ENCODE measurements around the gene ZSWIM4.
A peak's percentile ranks its signal among the peaks of the same experiment; 100 is the strongest.

Gene ZSWIM4

DNA sequence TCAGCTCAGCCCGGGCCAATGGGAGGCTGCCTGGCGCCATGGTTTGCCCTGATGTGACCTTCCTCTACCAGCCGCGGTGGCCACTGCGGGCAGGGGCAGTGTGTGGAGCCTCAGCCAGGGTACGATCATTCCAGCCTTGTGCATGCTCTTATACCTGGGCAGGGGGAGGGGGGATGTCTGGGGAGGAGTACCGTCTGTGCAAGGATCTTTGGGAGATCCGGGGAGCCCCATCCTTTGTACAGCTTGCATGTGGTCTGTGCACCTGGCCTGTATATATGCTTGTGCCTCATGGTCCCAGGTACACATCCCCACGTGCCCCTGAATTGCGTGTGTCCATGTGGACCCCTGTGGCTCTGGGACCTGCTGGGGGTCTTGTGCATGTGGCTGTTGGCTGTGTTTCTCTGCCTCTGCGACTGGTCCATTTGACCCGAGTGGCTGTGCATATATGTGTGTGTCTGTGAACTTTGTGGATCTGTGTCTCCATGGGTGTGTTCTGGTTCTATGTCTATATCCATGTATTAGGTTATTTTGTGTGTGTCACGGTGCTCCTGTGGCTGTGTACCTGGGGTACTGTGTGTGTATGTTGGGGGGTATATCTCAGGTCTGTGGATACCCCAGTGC lies 68.9 kb downstream of the ZSWIM4 start:
- POLR2A ChIA-PET, result interaction anchor here (1.2 to 9.0 kb wide), 2 partner anchors 26 to 90 kb away, joined by 3 to 149 read pairs; no protein-coding TSS in a partner anchor
- DNase-seq (ENCODE audit: low read depth, low spot score), result no peak

DNA sequence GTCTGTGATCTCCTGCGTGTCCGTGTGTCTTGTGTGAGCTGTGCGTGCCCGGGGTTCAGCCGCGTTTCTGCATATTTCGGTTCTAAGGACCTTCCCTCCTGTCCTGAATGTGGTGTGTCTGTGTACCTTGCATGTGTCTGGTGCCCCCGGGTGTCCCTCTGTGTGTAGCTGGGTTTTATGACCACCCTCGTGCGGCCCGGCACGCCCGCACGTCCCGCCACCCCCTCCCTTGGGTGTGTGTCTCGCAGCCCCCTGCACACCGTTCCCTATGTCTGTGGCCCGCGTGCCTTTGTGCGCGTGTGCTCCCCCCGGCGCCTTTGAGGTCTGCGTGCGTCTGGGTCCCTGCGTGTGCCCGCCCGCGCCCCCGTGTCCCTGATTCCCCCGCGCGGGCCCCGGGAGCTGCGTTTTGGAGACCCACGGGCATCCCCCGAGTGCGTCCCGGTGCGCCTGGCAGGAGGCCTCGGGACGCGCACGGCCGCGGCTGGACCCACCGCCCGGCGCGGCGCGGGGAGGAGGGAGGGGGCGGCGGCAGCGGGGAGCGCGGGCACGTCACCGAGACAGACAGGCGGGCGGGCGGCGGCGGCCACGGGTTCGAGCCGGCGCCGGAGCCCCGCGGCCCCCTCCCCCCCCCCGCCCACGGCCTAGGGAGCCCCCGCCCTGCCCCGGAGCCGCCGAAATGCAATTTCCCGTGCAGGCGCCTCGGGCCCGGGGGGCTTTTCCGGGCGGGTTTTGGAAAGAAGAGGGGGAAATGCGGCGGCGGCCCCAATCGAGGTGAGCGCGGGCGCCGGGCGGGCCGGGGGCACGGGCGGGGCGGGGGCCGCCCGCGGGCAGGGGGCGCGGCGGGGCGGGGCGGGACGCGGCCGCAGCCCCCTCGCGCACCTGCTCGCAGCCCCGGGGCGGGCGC lies 69.7 kb downstream of the ZSWIM4 start:
- H3K4me3 ChIP-seq (ENCODE audit: low read depth, low read length), result peak overlapping the region; percentile 61
- TF ChIP-seq, protein P1, sequence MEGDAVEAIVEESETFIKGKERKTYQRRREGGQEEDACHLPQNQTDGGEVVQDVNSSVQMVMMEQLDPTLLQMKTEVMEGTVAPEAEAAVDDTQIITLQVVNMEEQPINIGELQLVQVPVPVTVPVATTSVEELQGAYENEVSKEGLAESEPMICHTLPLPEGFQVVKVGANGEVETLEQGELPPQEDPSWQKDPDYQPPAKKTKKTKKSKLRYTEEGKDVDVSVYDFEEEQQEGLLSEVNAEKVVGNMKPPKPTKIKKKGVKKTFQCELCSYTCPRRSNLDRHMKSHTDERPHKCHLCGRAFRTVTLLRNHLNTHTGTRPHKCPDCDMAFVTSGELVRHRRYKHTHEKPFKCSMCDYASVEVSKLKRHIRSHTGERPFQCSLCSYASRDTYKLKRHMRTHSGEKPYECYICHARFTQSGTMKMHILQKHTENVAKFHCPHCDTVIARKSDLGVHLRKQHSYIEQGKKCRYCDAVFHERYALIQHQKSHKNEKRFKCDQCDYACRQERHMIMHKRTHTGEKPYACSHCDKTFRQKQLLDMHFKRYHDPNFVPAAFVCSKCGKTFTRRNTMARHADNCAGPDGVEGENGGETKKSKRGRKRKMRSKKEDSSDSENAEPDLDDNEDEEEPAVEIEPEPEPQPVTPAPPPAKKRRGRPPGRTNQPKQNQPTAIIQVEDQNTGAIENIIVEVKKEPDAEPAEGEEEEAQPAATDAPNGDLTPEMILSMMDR (IDR thresholded peaks at IDR 0.05; ENCODE audit: insufficient read depth, low read length, missing control alignments), result no peak
- CTCF ChIA-PET, result interaction anchor here (1.0 to 4.6 kb wide), 6 partner anchors 9 to 211 kb away, joined by 3 to 61 read pairs (median 16); partner anchors contain the start of gene MRI1

More for the DNA sequence above, 68.9 kb downstream of the ZSWIM4 start:
- CTCF ChIA-PET, result interaction anchor here (1.0 to 6.1 kb wide), 12 partner anchors 9 to 211 kb away, joined by 3 to 138 read pairs (median 6); partner anchors contain the start of genes MRI1 and ZSWIM4
- TF ChIP-seq, protein P1 (IDR thresholded peaks at IDR 0.05; ENCODE audit: insufficient read depth, low read length, missing control alignments), result no peak
- H3K4me3 ChIP-seq (ENCODE audit: low read depth, low read length), result no peak overlapping the region

DNA sequence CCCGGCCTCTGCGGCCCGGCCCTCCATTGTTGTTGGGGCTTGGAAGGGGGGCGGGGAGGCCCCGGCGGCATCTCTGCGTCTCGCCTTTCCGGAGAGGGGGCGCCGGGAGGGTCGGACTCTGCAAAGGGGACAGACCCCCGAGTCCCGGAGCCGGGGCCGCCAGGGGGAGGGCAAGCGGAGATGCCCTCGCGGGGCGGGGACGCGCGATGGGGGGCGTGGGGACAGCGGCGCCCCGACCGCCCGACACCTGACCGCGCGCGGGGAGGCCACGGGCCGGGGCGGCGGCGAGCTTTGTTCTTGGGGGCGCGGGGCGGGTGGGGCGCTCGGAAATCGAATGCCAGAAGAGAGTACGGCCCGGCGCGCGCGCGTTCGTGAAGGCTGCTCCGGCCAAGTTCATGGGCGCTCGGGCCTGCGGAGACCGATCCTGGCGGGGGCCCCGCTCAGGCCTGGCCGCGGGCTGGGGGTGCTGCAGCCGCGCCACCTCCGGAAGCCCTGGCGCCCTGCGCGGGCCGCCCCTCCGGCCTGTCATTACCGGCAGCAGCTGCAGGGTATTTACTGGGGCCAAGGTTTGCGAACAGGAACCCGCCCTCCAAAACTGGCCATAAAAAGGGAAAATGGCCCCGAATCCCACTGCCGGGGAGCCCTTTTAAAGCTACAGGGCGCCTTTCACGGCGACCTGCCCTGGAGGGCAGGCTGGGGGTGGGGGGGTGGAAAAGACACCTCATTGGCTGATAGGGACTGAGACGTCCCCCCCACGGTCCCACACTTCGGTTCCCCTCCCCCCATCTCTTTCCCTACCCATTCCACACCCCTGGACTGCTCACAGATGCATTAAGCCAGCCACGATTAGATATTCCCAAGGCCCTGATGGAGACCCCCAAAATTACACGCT lies 70.6 kb downstream of the ZSWIM4 start:
- POLR2A ChIA-PET, result interaction anchor here (0.8 to 9.0 kb wide), 2 partner anchors 28 to 71 kb away, joined by 3 to 149 read pairs; partner anchors contain the start of gene ZSWIM4
- DNase-seq (ENCODE audit: low read depth, low spot score), result no peak

More for the DNA sequence above, 69.7 kb downstream of the ZSWIM4 start:
- POLR2A ChIA-PET, result interaction anchor here (1.2 to 9.0 kb wide), 2 partner anchors 27 to 91 kb away, joined by 3 to 149 read pairs; no protein-coding TSS in a partner anchor
- DNase-seq (ENCODE audit: low read depth, low spot score), result no peak

DNA sequence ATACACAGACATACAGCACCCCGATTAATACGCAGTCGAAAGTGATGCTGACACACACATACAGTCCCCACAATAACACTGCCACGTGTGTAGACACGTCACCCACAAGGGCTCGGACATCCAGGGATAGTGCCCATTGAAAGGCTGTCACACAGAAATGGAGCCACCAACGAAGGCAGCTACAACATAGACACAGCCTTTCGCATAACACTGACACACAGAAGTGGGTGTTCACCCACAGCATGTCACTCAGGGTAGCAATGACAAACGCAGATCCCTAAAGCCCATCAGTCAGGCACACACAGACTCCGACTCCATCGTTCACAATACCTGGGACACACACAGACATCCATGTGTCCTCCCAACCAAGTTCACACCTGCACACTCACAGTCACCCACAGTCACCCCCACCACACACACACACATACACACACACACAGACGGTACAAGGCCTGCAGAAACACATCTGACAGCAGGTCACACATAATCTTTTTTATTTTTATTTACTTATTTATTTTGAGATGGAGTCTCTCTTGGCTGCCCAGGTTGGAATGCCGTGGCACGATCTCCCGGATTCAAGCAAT lies 71.3 kb downstream of the ZSWIM4 start:
- CTCF ChIA-PET, result interaction anchor here (1.0 to 3.4 kb wide), 2 partner anchors 30 to 81 kb away, joined by 4 to 13 read pairs; no protein-coding TSS in a partner anchor
- POLR2A ChIA-PET, result interaction anchor here (0.8 to 9.0 kb wide), 2 partner anchors 29 to 72 kb away, joined by 3 to 149 read pairs; partner anchors contain the start of gene ZSWIM4
- no peak for DNase-seq (ENCODE audit: low read depth, low spot score)
- peak overlapping the region; percentile 61 for H3K4me3 ChIP-seq (ENCODE audit: low read depth, low read length)
- TF ChIP-seq, protein P1 (IDR thresholded peaks at IDR 0.05; ENCODE audit: insufficient read depth, low read length, missing control alignments), result no peak

More for the DNA sequence above, 70.6 kb downstream of the ZSWIM4 start:
- CTCF ChIA-PET, result interaction anchor here (3.4 kb wide), 1 partner anchor 80 kb away, joined by 13 read pairs; no protein-coding TSS in a partner anchor
- H3K4me3 ChIP-seq (ENCODE audit: low read depth, low read length), result peak overlapping the region; percentile 61
- TF ChIP-seq, protein P1 (IDR thresholded peaks at IDR 0.05; ENCODE audit: insufficient read depth, low read length, missing control alignments), result no peak

DNA sequence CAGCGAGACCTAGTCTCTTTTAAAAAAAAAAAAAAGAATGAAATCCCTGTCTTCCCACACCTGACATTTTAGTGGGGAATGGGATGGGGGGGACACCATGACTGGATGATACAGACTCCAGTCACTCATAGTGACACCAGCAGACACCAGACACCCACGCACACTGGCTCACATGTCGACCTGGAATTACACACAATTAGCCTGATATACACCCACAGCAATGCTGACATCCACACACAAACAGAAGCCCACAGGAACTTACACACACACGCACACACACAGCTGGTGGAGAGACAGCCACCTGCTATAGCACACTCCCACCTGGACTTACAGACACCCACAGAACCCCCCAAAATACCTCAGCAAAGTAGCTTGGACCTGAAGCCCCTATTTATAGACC lies 73.4 kb downstream of the ZSWIM4 start:
- ChIA-PET POLR2A (interaction anchor here (0.6 kb wide), 1 partner anchor 67 kb away, joined by 3 read pairs; no protein-coding TSS in a partner anchor), CTCF (interaction anchor here (1.1 to 3.4 kb wide), 6 partner anchors 10 to 207 kb away, joined by 3 to 13 read pairs (median 6); no protein-coding TSS in a partner anchor)
- no peak overlapping the region for H3K4me3 ChIP-seq (ENCODE audit: low read depth, low read length)
- TF ChIP-seq, protein P1 (IDR thresholded peaks at IDR 0.05; ENCODE audit: insufficient read depth, low read length, missing control alignments), result no peak
- no peak for DNase-seq (ENCODE audit: low read depth, low spot score)
